ENCODE data around the gene MTUS2.

Gene MTUS2

DNA sequence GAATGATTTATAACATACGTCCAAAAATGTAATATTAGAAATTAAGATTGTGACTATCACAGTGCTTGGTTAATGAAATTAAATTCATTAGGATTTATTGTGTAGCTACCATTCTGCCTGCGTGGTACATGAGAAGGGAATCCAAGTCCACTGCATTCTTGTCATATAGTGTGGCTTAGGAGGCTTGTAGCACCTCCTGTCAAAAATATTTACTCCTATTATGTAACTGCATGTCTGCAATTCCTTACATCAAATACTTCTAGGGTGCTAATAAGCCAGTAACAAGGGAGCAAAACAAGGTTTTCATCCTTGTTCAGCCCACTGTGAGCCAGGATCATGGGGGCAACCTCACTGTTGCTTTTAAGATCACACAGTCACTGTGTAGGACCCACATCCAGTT lies 576.3 kb downstream of the MTUS2 start:
- H3K4me3 ChIP-seq (ENCODE audit: insufficient read depth, low read length, poor library complexity, severe bottlenecking): no peak overlapping the region
- H3K27me3 ChIP-seq (ENCODE audit: low read length): no peaks in the 10 kb centered on the region
- H2AFZ ChIP-seq (ENCODE audit: low read depth, low read length, severe bottlenecking): no peak overlapping the region
- H3K9ac ChIP-seq (ENCODE audit: low read length): no peak overlapping the region
- no peaks in the 10 kb centered on the region for H3K9me3 ChIP-seq (ENCODE audit: insufficient read depth, low read length)
- no peaks in the 10 kb centered on the region for H3F3A ChIP-seq (ENCODE audit: insufficient read depth)
- H3K4me2 ChIP-seq (ENCODE audit: low read depth, low read length, poor library complexity, severe bottlenecking): no peak overlapping the region
- no peaks in the 10 kb centered on the region for H3K36me3 ChIP-seq (ENCODE audit: low read length)
- TF ChIP-seq EZH2phosphoT487 (conservative IDR thresholded peaks at IDR 0.05; ENCODE audit: low read length) (no peak), CTCF (IDR thresholded peaks at IDR 0.05; ENCODE audit: insufficient read depth, low read length, poor library complexity, severe bottlenecking) (no peak)
- H3K9me2 ChIP-seq (replicated peaks; ENCODE audit: insufficient read depth, low read length): no peaks in the 10 kb centered on the region
- H3K27ac ChIP-seq (ENCODE audit: low read depth, low read length): no peak overlapping the region
- no peaks in the 10 kb centered on the region for H4K20me1 ChIP-seq (ENCODE audit: low read depth, low read length)
- no peaks in the 10 kb centered on the region for H3K79me2 ChIP-seq (ENCODE audit: insufficient read depth, low read length)

DNA sequence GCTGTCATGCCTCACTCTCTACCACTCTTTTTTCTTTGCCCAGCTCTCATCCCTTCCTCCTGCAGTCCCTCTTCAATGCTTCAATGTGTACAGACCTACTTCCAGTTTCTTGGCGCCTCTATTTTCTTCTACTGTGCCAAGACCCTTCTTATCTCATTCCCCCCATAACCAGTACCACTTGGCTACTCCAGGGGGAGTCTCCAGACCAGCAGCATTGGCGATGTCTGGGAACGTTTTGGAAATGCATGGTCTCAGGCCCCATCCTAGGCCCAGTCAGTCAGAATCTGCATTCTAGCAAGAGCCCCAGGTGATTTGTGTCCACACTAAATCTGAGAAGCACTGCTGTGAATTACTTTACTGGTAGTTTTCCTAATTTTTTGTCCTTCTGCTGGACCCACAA lies 577.1 kb downstream of the MTUS2 start:
- Histone ChIP-seq H3K9ac (ENCODE audit: low read length) (no peak overlapping the region), H3K79me2 (ENCODE audit: insufficient read depth, low read length) (no peaks in the 10 kb centered on the region), H4K20me1 (ENCODE audit: low read depth, low read length) (no peaks in the 10 kb centered on the region), H3K27me3 (ENCODE audit: low read length) (no peaks in the 10 kb centered on the region), H3K27ac (ENCODE audit: low read depth, low read length) (no peak overlapping the region), H3K9me3 (ENCODE audit: insufficient read depth, low read length) (no peaks in the 10 kb centered on the region), H3K4me2 (ENCODE audit: low read depth, low read length, poor library complexity, severe bottlenecking) (no peak overlapping the region), H2AFZ (ENCODE audit: low read depth, low read length, severe bottlenecking) (no peak overlapping the region), H3K36me3 (ENCODE audit: low read length) (no peaks in the 10 kb centered on the region), H3F3A (ENCODE audit: insufficient read depth) (no peaks in the 10 kb centered on the region), H3K9me2 (replicated peaks; ENCODE audit: insufficient read depth, low read length) (no peaks in the 10 kb centered on the region), H3K4me3 (ENCODE audit: insufficient read depth, low read length, poor library complexity, severe bottlenecking) (no peak overlapping the region)
- TF ChIP-seq CTCF (IDR thresholded peaks at IDR 0.05; ENCODE audit: insufficient read depth, low read length, poor library complexity, severe bottlenecking) (no peak), EZH2phosphoT487 (conservative IDR thresholded peaks at IDR 0.05; ENCODE audit: low read length) (no peak)

DNA sequence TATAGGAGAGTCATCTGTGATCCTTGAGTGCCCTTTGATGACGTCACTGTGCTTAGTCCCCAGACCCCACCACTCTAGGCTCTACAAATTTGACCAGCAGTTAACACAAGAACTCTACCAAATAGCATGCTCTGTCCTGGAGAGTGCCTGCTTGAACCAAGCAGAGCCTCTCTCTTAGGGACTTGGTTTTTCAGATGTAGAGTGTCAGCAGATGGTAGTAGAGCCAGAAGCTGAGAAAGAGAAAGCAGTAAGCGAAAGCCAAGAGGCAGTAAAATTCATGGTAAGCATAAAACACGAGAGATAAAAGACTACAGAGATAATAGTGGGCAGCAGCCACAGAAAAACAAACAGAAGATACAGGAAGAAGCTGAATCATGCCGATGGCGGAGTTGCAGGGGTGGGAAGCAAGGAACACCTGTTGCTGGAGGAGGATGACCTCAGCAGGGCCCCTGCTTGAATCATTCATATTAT lies 582.1 kb downstream of the MTUS2 start:
- Histone ChIP-seq H3K9ac (ENCODE audit: low read length) (no peak overlapping the region), H3K79me2 (ENCODE audit: insufficient read depth, low read length) (no peaks in the 10 kb centered on the region), H4K20me1 (ENCODE audit: low read depth, low read length) (no peaks in the 10 kb centered on the region), H3K4me2 (ENCODE audit: low read depth, low read length, poor library complexity, severe bottlenecking) (no peak overlapping the region), H3K27ac (ENCODE audit: low read depth, low read length) (no peak overlapping the region), H2AFZ (ENCODE audit: low read depth, low read length, severe bottlenecking) (no peak overlapping the region), H3K4me3 (ENCODE audit: insufficient read depth, low read length, poor library complexity, severe bottlenecking) (no peak overlapping the region), H3K36me3 (ENCODE audit: low read length) (no peaks in the 10 kb centered on the region), H3F3A (ENCODE audit: insufficient read depth) (no peaks in the 10 kb centered on the region), H3K9me3 (ENCODE audit: insufficient read depth, low read length) (no peaks in the 10 kb centered on the region), H3K9me2 (replicated peaks; ENCODE audit: insufficient read depth, low read length) (no peaks in the 10 kb centered on the region), H3K27me3 (ENCODE audit: low read length) (no peaks in the 10 kb centered on the region)
- TF ChIP-seq CTCF (IDR thresholded peaks at IDR 0.05; ENCODE audit: insufficient read depth, low read length, poor library complexity, severe bottlenecking): no peak
- no peak for TF ChIP-seq EZH2phosphoT487 (conservative IDR thresholded peaks at IDR 0.05; ENCODE audit: low read length)

Measured in SU-DHL-6 (cell line).